HCT116 (cell line): Measurements from ENCODE around the gene DAAM1.

Source experiments
- POLR2A ChIP-seq: IDR thresholded peaks from 2 replicates; pipeline ENCODE4 v1.7.0; 2011; ENCODE audit warnings: borderline replicate concordance; ENCODE audit not compliant: insufficient read depth, insufficient read length; ENCODE audit errors: extremely low read depth
- POLR2AphosphoS5 ChIP-seq: IDR thresholded peaks from 2 replicates; pipeline ENCODE4 v1.6.1; 2011; ENCODE audit warnings: mild to moderate bottlenecking, low read depth, low read length, moderate library complexity
- ZNF274 ChIP-seq: fragments of 200-500 bp; sonication (Bioruptor generic); IDR thresholded peaks from 2 replicates; pipeline ENCODE4 v1.6.1; 2014; ENCODE audit warnings: mild to moderate bottlenecking, low read depth, low read length, inconsistent platforms
- TF ChIP-seq, protein P1 (sequence below), 3 experiments: fragments of 200-600 bp in 1 of 3; sonication (generic) in 1 of 3; IDR thresholded peaks in 2 of 3; conservative IDR thresholded peaks in 1 of 3; 2 replicates each; pipeline ENCODE4 v1.5.1; 2012 to 2017; ENCODE audit warnings: low read depth in 2 of 3, low read length in 2 of 3, antibody characterized with exemption in 1 of 3, borderline replicate concordance in 1 of 3, control low read depth in 1 of 3, mild to moderate bottlenecking in 1 of 3, mixed read lengths in 1 of 3, mixed run types in 1 of 3, moderate library complexity in 1 of 3; ENCODE audit not compliant: insufficient read depth in 1 of 3

DNA sequence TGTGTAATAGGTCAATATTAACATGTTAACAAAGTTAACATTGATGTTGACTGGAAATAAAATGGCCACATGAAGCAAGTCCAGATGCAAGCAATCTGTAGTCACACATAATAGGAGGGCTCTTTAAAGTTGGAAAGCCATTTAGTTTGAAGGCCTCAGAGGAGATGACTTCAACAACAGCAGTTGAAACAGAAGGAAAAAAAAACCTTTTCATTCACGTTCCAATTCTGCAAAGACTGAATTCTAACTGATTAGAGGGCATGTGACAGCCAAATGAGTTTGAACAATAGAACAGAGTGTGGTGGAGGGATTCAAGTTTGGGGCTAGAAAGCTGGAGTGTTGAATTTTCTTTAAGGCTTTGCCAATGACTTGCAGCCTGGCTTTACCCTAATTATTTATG, 41.5 kb upstream of the DAAM1 start:
- TF ChIP-seq ZNF274 = no peak
- no peak for TF ChIP-seq POLR2AphosphoS5
- TF ChIP-seq, protein P1, sequence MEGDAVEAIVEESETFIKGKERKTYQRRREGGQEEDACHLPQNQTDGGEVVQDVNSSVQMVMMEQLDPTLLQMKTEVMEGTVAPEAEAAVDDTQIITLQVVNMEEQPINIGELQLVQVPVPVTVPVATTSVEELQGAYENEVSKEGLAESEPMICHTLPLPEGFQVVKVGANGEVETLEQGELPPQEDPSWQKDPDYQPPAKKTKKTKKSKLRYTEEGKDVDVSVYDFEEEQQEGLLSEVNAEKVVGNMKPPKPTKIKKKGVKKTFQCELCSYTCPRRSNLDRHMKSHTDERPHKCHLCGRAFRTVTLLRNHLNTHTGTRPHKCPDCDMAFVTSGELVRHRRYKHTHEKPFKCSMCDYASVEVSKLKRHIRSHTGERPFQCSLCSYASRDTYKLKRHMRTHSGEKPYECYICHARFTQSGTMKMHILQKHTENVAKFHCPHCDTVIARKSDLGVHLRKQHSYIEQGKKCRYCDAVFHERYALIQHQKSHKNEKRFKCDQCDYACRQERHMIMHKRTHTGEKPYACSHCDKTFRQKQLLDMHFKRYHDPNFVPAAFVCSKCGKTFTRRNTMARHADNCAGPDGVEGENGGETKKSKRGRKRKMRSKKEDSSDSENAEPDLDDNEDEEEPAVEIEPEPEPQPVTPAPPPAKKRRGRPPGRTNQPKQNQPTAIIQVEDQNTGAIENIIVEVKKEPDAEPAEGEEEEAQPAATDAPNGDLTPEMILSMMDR (IDR thresholded peaks at IDR 0.05 in 2 of 3, conservative IDR thresholded peaks at IDR 0.05 in 1 of 3; ENCODE audit: borderline replicate concordance in 1 of 3, insufficient read depth in 1 of 3, low read depth in 2 of 3, low read length in 2 of 3) = no peak
- no peak for TF ChIP-seq POLR2A
